HCT116 (cell line): ENCODE results near the gene PRKAG1. TPM values are rescaled to one million over a fixed set of nuclear protein-coding genes. Genes with fewer than 3 reads are reported as not detected.

Experiments used
- ATAC-seq: fragments of 200-7000 bp; cut with Tn5 transposase; 2 replicates; pipeline ENCODE4 v1.9.1; 2020; ENCODE audit warnings: mild to moderate bottlenecking, moderate library complexity
- BruUV-seq: library from RNA; stranded (reverse); fragments of 400-500 nt; replicated peaks from 2 replicates; lab custom pipeline; 2021; lab: Mats Ljungman, UMichigan
- CTCF ChIA-PET: fragments of 300-600 bp; sonication (Branson Sonifier 250); formaldehyde crosslinking; loops from one replicate; lab custom pipeline; 2021; ENCODE audit warnings: antibody characterized with exemption; lab: Charles Lee
- POLR2A ChIA-PET: fragments of 300-600, 350-600 bp; sonication (Branson Sonifier 250); formaldehyde crosslinking; loops from one replicate; lab custom pipeline; 2021; ENCODE audit warnings: antibody characterized with exemption; lab: Charles Lee
- RAD21 ChIA-PET, 2 experiments: fragments of 300-600 bp; sonication (Branson Sonifier 250); formaldehyde crosslinking; loops; one replicate each; lab custom pipeline; 2023; ENCODE audit warnings: low total read pairs in 2 of 2; ENCODE audit not compliant: uncharacterized antibody in 2 of 2, unreplicated experiment in 2 of 2, low non-redundant PET in 1 of 2; lab: Charles Lee
- DNase-seq: peaks from one replicate; pipeline ENCODE4 v3.0.0-alpha.2; 2010; ENCODE audit warnings: low read depth, low spot score
- H2AFZ ChIP-seq: fragments of 200-600 bp; shearing (Covaris generic), sonication (generic); 2 replicates; pipeline ENCODE4 v1.6.1; 2017; ENCODE audit warnings: low read depth, mixed run types, mixed read lengths, antibody characterized with exemption, low read length; ENCODE audit not compliant: poor library complexity, severe bottlenecking
- H3K27ac ChIP-seq: 2 replicates; pipeline ENCODE4 v1.5.1; 2012; ENCODE audit warnings: low read depth, low read length
- H3K27me3 ChIP-seq: fragments of 200-600 bp; sonication (generic); 2 replicates; pipeline ENCODE4 v1.6.1; 2016; ENCODE audit warnings: mixed run types, low read length, mixed read lengths; ENCODE audit not compliant: insufficient read depth
- H3K36me3 ChIP-seq, 2 experiments: fragments of 200-500 bp in 1 of 2; fragments of 200-600 bp in 1 of 2; sonication (Bioruptor generic) in 1 of 2; sonication (generic) in 1 of 2; 2 replicates each; pipeline versions ENCODE4 v1.5.1 to v1.6.1; 2014 to 2016; ENCODE audit warnings: low read length in 2 of 2, inconsistent platforms in 1 of 2, mixed read lengths in 1 of 2, mixed run types in 1 of 2; ENCODE audit not compliant: insufficient read depth in 2 of 2, control insufficient read depth in 1 of 2
- H3K4me1 ChIP-seq, 2 experiments: fragments of 200-600 bp in 1 of 2; sonication (generic) in 1 of 2; 2 replicates each; pipeline versions ENCODE4 v1.5.1 to v1.6.1; 2012 to 2017; ENCODE audit warnings: low read length in 2 of 2, inconsistent platforms in 1 of 2, mild to moderate bottlenecking in 1 of 2, mixed read lengths in 1 of 2, mixed run types in 1 of 2, moderate library complexity in 1 of 2; ENCODE audit not compliant: insufficient read depth in 2 of 2, control insufficient read depth in 1 of 2
- H3K4me2 ChIP-seq: fragments of 200-600 bp; sonication (generic); 2 replicates; pipeline ENCODE4 v1.6.1; 2017; ENCODE audit warnings: mixed run types, low read length, mixed read lengths
- H3K4me3 ChIP-seq, 2 experiments: fragments of 200-600 bp in 1 of 2; sonication (generic) in 1 of 2; replicated peaks in 1 of 2; 2 replicates each; pipeline ENCODE4 v1.5.1; 2011 to 2016; ENCODE audit warnings: low read length in 2 of 2, control low read depth in 1 of 2, low read depth in 1 of 2, mild to moderate bottlenecking in 1 of 2, mixed read lengths in 1 of 2, mixed run types in 1 of 2
- H3K79me2 ChIP-seq: fragments of 200-600 bp; sonication (generic); 2 replicates; pipeline ENCODE4 v1.6.1; 2017; ENCODE audit warnings: mild to moderate bottlenecking, mixed run types, low read length, moderate library complexity, mixed read lengths; ENCODE audit not compliant: insufficient read depth
- H3K9ac ChIP-seq: fragments of 200-600 bp; sonication (generic); 2 replicates; pipeline ENCODE4 v1.6.1; 2016; ENCODE audit warnings: low read length, mixed read lengths
- H3K9me2 ChIP-seq: fragments of 200-600 bp; sonication (generic), shearing (Covaris generic); 2 replicates; pipeline ENCODE4 v1.6.1; 2017; ENCODE audit warnings: mixed run types, mild to moderate bottlenecking, moderate library complexity; ENCODE audit not compliant: insufficient read depth
- H3K9me3 ChIP-seq, 2 experiments: fragments of 200-500 bp in 1 of 2; fragments of 200-600 bp in 1 of 2; sonication (Bioruptor generic) in 1 of 2; sonication (generic) in 1 of 2; 2 replicates each; pipeline ENCODE4 v1.6.1; 2014 to 2017; ENCODE audit warnings: low read length in 2 of 2, mixed read lengths in 2 of 2, inconsistent platforms in 1 of 2, low read depth in 1 of 2, mild to moderate bottlenecking in 1 of 2, mixed run types in 1 of 2, moderate library complexity in 1 of 2; ENCODE audit not compliant: control insufficient read depth in 1 of 2, insufficient read depth in 1 of 2
- H4K20me1 ChIP-seq: fragments of 200-600 bp; sonication (generic), shearing (Covaris generic); 2 replicates; pipeline ENCODE4 v1.6.1; 2017; ENCODE audit warnings: mixed run types, mild to moderate bottlenecking, moderate library complexity; ENCODE audit not compliant: insufficient read depth
- ATF3 ChIP-seq: IDR thresholded peaks from 2 replicates; pipeline ENCODE4 v1.6.1; 2012
- EGR1 ChIP-seq: IDR thresholded peaks from 2 replicates; pipeline ENCODE4 v1.6.1; 2012; ENCODE audit warnings: low read depth
- EZH2 ChIP-seq: fragments of 200-600 bp; sonication (generic); IDR thresholded peaks from 2 replicates; pipeline ENCODE4 v1.6.1; 2017; ENCODE audit warnings: antibody characterized with exemption, mixed run types
- EZH2phosphoT487 ChIP-seq: fragments of 200-600 bp; IDR thresholded peaks from 2 replicates; pipeline ENCODE4 v1.6.1; 2018; ENCODE audit warnings: antibody characterized with exemption, borderline replicate concordance
- JUND ChIP-seq: IDR thresholded peaks from 2 replicates; pipeline ENCODE4 v1.6.1; 2012
- POLR2A ChIP-seq: IDR thresholded peaks from 2 replicates; pipeline ENCODE4 v1.7.0; 2011; ENCODE audit warnings: borderline replicate concordance; ENCODE audit not compliant: insufficient read depth, insufficient read length; ENCODE audit errors: extremely low read depth
- RAD21 ChIP-seq: IDR thresholded peaks from 2 replicates; pipeline ENCODE4 v1.6.1; 2012; ENCODE audit warnings: low read depth, mild to moderate bottlenecking
- REST ChIP-seq: IDR thresholded peaks from 2 replicates; pipeline ENCODE4 v1.6.1; 2012; ENCODE audit warnings: low read depth
- SIN3A ChIP-seq: IDR thresholded peaks from 2 replicates; pipeline ENCODE4 v1.6.1; 2012; ENCODE audit warnings: low read depth
- SP1 ChIP-seq: IDR thresholded peaks from 2 replicates; pipeline ENCODE4 v1.6.1; 2012; ENCODE audit warnings: low read depth
- TCF7L2 ChIP-seq: IDR thresholded peaks from 2 replicates; pipeline ENCODE4 v1.7.0; 2011; ENCODE audit warnings: borderline replicate concordance, inconsistent platforms; ENCODE audit not compliant: insufficient read depth, insufficient read length; ENCODE audit errors: extremely low read depth
- YY1 ChIP-seq: IDR thresholded peaks from 2 replicates; pipeline ENCODE4 v1.6.1; 2011; ENCODE audit warnings: low read length, low read depth, moderate library complexity, mild to moderate bottlenecking; ENCODE audit not compliant: insufficient replicate concordance; ENCODE audit errors: extremely low read depth
- ZNF274 ChIP-seq: fragments of 200-500 bp; sonication (Bioruptor generic); IDR thresholded peaks from 2 replicates; pipeline ENCODE4 v1.6.1; 2014; ENCODE audit warnings: mild to moderate bottlenecking, low read depth, low read length, inconsistent platforms
- intact Hi-C: fragments of 100-400 bp; cut with micrococcal nuclease; formaldehyde crosslinking; loops from 2 replicates; pipeline ENCODE4 v1.10.0; 2022
- total RNA-seq: library from RNA; stranded (reverse); gene quantifications from one replicate; pipeline ENCODE4 v1.2.1, GENCODE V29; 2021; ENCODE audit not compliant: unreplicated experiment

PRKAG1 gene
- total RNA-seq, 1 experiment from 2014 or later: 64.6 TPM

GRCh38 chr12:49061157-49061650, 42.6 kb upstream of the PRKAG1 start:
- H3K4me3 ChIP-seq: peak overlapping the region; percentile 76 to 92
- CTCF ChIA-PET: no interaction called here
- H3K27me3 ChIP-seq: no peaks in the 10 kb centered on the region
- TF ChIP-seq JUND (no peak), TCF7L2 (no peak), RAD21 (no peak), POLR2A (peak; percentile 21)
- H3K79me2 ChIP-seq: peaks cover 52% of the 10 kb centered on the region
- peak overlapping the region; percentile 97 for H3K9ac ChIP-seq
- no peaks in the 10 kb centered on the region for H4K20me1 ChIP-seq
- DNase-seq (no peak), ATAC-seq (no peak)
- peak overlapping the region; percentile 97 for H3K4me2 ChIP-seq
- H3K9me2 ChIP-seq: no peaks in the 10 kb centered on the region
- RAD21 ChIA-PET: no interaction called here
- no peaks in the 10 kb centered on the region; a peak in 1 of 4 replicates for H3K36me3 ChIP-seq
- peak overlapping the region; percentile 89 for H3K27ac ChIP-seq
- BruUV-seq: TSS peak; percentile 78
- intact Hi-C loops: no loop called here
- peak overlapping the region; percentile 77 for H2AFZ ChIP-seq
- POLR2A ChIA-PET: no interaction called here
- H3K9me3 ChIP-seq: no peaks in the 10 kb centered on the region
- peaks cover 17 to 47% of the 10 kb centered on the region in 2 experiments for H3K4me1 ChIP-seq

GRCh38 chr12:49060237-49061156, 41.9 kb upstream of the PRKAG1 start, which contains the start of gene KMT2D:
TSS of gene KMT2D (minus strand) at chr12:49060794. CDS start at chr12:49055324, 5,470 bp downstream.
- BruUV-seq: no TSS peak
- POLR2A ChIA-PET: no interaction called here
- intact Hi-C loops: no loop called here
- TF ChIP-seq SIN3A (peak; percentile 96), SP1 (peak; percentile 93), POLR2A (peak; percentile 22), REST (no peak), ZNF274 (no peak), ATF3 (no peak), EZH2phosphoT487 (no peak), EZH2 (no peak), EGR1 (0 out of 2 replicates have a peak, but pooled peaks have one; percentile 41), YY1 (peak; percentile 82)

More at GRCh38 chr12:49060237-49061156, 41.9 kb upstream of the PRKAG1 start, which contains the start of gene KMT2D:
- H2AFZ ChIP-seq: peak within 1 kb of the TSS; percentile 77
- H3K9me2 ChIP-seq: no peaks in the 10 kb centered on the region
- RAD21 ChIA-PET: no interaction called here
- H3K9ac ChIP-seq: peak within 1 kb of the TSS; percentile 97
- peak within 1 kb of the TSS; percentile 89 for H3K27ac ChIP-seq
- peak; percentile 91 for DNase-seq
- peak within 1 kb of the TSS; percentile 97 for H3K4me2 ChIP-seq
- ATAC-seq: peak; percentile 73
- H3K36me3 ChIP-seq: no peaks in the 10 kb centered on the region; a peak in 1 of 4 replicates
- H3K4me1 ChIP-seq: peaks cover 17 to 48% of the 10 kb centered on the region in 2 experiments
- no peaks in the 10 kb centered on the region for H4K20me1 ChIP-seq
- no peaks in the 10 kb centered on the region for H3K27me3 ChIP-seq
- H3K9me3 ChIP-seq: no peaks in the 10 kb centered on the region
- H3K4me3 ChIP-seq: peak within 1 kb of the TSS; percentile 76 to 92
- CTCF ChIA-PET: no interaction called here
- H3K79me2 ChIP-seq: peaks cover 59% of the 10 kb centered on the region
